Gastrocnemius medialis (tissue), 4 donors: Measurements from ENCODE around the gene ZEB1.

Experiments
- CTCF ChIP-seq, 5 experiments: fragments of 450-650 bp in 3 of 5; fragments of 200-600 bp in 2 of 5; sonication (generic) in 2 of 5; IDR thresholded peaks in 4 of 5; conservative IDR thresholded peaks in 1 of 5; 1 replicate in 4 of 5; 2 replicates in 1 of 5; pipeline ENCODE4 v1.5.1; 2016 to 2019; ENCODE audit warnings: antibody characterized with exemption in 5 of 5, mild to moderate bottlenecking in 3 of 5, moderate library complexity in 3 of 5
- POLR2A ChIP-seq, 2 donors: fragments of 450-650 bp; IDR thresholded peaks; one replicate each; pipeline ENCODE4 v1.6.1; 2017; ENCODE audit warnings: antibody characterized with exemption in 2 of 2, mild to moderate bottlenecking in 2 of 2, moderate library complexity in 2 of 2

- TF ChIP-seq CTCF (IDR thresholded peaks at IDR 0.05 in 4 of 5, conservative IDR thresholded peaks at IDR 0.05 in 1 of 5), result no peak
- no peak for TF ChIP-seq POLR2A (IDR thresholded peaks at IDR 0.05)
Observed at GRCh38 chr10:31419394-31420063, 100.5 kb downstream of the ZEB1 start.
